GM19351 (cell line): ENCODE data around the gene SLX9.

Experiments
- ATAC-seq: cut with Tn5 transposase; IDR thresholded peaks from one replicate; pipeline ENCODE4 v1.9.1; 2021; ENCODE audit warnings: mild to moderate bottlenecking, moderate library complexity; ENCODE audit not compliant: unreplicated experiment

Gene SLX9

GRCh38 chr21:44987886-44988606 is 48.2 kb downstream of the SLX9 start:
- ATAC-seq: no peak

- ATAC-seq: no peak
These were observed 49.0 kb downstream of the SLX9 start for GRCh38 chr21:44988607-44989536.

GRCh38 chr21:44989537-44989886 is 49.7 kb downstream of the SLX9 start:
- ATAC-seq: no peak

GRCh38 chr21:44989943-44990780 is 50.3 kb downstream of the SLX9 start:
- ATAC-seq: no peak

GRCh38 chr21:44990921-44991320 is 51.1 kb downstream of the SLX9 start:
- no peak for ATAC-seq

GRCh38 chr21:44991538-44992483 is 52.0 kb downstream of the SLX9 start:
- no peak for ATAC-seq

- no peak for ATAC-seq
These were observed 52.8 kb downstream of the SLX9 start for GRCh38 chr21:44992608-44993031.

- ATAC-seq: no peak
These were observed 53.7 kb downstream of the SLX9 start for GRCh38 chr21:44993321-44994046.

GRCh38 chr21:44994047-44994694 is 54.3 kb downstream of the SLX9 start:
- ATAC-seq: no peak

GRCh38 chr21:44994695-44995342 is 55.0 kb downstream of the SLX9 start:
- no peak for ATAC-seq

GRCh38 chr21:44995343-44995941 is 55.6 kb downstream of the SLX9 start:
- ATAC-seq: no peak

- no peak for ATAC-seq
These were observed 56.3 kb downstream of the SLX9 start for GRCh38 chr21:44996096-44996495.

GRCh38 chr21:44996501-44996921 is 56.7 kb downstream of the SLX9 start:
- ATAC-seq: no peak

GRCh38 chr21:44996983-44997936 is 57.4 kb downstream of the SLX9 start:
- no peak for ATAC-seq

- ATAC-seq: no peak
These were observed 58.3 kb downstream of the SLX9 start for GRCh38 chr21:44998086-44998620.

- ATAC-seq: no peak
These were observed 59.0 kb downstream of the SLX9 start for GRCh38 chr21:44998621-44999427.
